ENCODE results near the gene PRKAB1. TPM values are rescaled to one million over a fixed set of nuclear protein-coding genes. Genes with fewer than 3 reads are reported as not detected.

Gene PRKAB1
- total RNA-seq, 1 experiment from 2014 or later = 42.2 TPM

DNA sequence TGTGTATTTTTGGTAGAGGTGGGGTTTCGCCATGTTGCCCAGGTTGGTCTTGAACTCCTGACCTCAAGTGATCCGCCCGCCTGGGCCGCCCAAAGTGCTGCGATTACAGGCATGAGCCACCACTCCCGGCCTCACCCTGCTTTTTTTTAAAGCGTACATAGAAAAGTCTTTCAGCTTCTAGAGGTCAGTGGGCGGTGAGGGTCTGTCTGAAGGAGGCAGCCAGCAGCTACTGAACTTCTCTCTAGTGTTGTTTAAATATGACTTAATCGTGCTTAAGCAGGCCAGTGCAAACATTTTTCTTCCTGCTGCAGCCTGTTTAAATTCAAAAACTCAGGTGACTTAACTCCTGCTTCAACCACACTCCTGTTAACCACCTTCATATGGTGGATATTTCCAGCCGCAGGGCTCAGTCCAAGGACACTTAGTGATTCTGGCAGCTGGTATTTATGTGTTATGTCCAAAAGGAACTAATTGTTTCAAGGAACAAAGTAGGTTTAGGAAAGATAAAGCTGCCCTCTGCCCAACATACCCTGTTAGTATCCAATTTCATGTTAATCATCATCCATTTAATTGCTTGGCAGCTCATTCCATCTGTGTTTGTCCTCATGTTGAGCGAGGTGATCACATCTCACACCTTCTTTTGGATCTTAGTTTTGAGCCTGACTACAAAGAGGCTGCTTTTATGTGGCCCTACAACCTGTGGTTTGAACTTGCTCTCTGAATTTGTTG is 2.0 kb downstream of the PRKAB1 start:
- Histone ChIP-seq H3K79me1 (ENCODE audit: insufficient read depth, low read depth, low read length, poor library complexity, severe bottlenecking) (peaks cover 4% of the 10 kb centered on the region), H3K9ac (ENCODE audit: extremely low read depth, insufficient read length, low read length) (no peak overlapping the region), H2BK20ac (ENCODE audit: low read depth, low read length, poor library complexity, severe bottlenecking) (no peak overlapping the region), H3K23ac (ENCODE audit: insufficient read length, low read depth, low read length) (no peak overlapping the region), H4K8ac (replicated peaks; ENCODE audit: insufficient read length, low read depth, low read length) (no peak overlapping the region), H3K79me2 (ENCODE audit: insufficient read depth, low read length) (no peaks in the 10 kb centered on the region), H3K23me2 (ENCODE audit: insufficient read length, low read depth, low read length, poor library complexity, severe bottlenecking) (no peaks in the 10 kb centered on the region), H2AFZ (ENCODE audit: low read length) (no peak overlapping the region), H3K4me1 (ENCODE audit: insufficient read depth, low read length) (no peaks in the 10 kb centered on the region), H2BK5ac (ENCODE audit: insufficient read length, low read length) (no peak overlapping the region), H2BK15ac (ENCODE audit: low read depth, low read length) (no peak overlapping the region), H4K91ac (ENCODE audit: insufficient read length, low read depth, low read length) (no peak overlapping the region), H3T11ph (ENCODE audit: low read length) (no peak overlapping the region), H3K14ac (ENCODE audit: insufficient read depth, low read length) (no peak overlapping the region), H3K27ac (ENCODE audit: insufficient read length, low read depth, low read length) (no peak overlapping the region), H3K9me3 (ENCODE audit: control insufficient read depth, low read depth, low read length) (no peaks in the 10 kb centered on the region), H4K20me1 (ENCODE audit: control insufficient read depth, insufficient read depth, insufficient read length) (no peaks in the 10 kb centered on the region), H4K5ac (ENCODE audit: insufficient read length, low read depth, low read length) (no peak overlapping the region), H3K56ac (ENCODE audit: insufficient read length, low read depth, low read length) (no peak overlapping the region), H3K4me2 (ENCODE audit: insufficient read depth, insufficient read length, low read length) (no peak overlapping the region), H2BK120ac (ENCODE audit: low read depth, low read length, poor library complexity, severe bottlenecking) (no peak overlapping the region), H2BK12ac (ENCODE audit: insufficient read length, low read depth, low read length) (no peak overlapping the region), H3K4ac (ENCODE audit: low read depth, low read length) (no peak overlapping the region), H2AK5ac (ENCODE audit: insufficient read length, low read length) (no peak overlapping the region), H3K27me3 (ENCODE audit: insufficient read depth, low read length) (no peaks in the 10 kb centered on the region), H3K18ac (ENCODE audit: insufficient read length, low read depth, low read length) (no peak overlapping the region)
- Mint-ChIP-seq H3K4me3 (peak overlapping the region; percentile 68 to 92; a peak in 4 of 5 replicates), H3K27me3 (ENCODE audit: low read depth) (no peaks in the 10 kb centered on the region; the same call in 1 of the 2 replicates), H3K36me3 (ENCODE audit: insufficient read depth in 1 of 3, low read depth in 3 of 3) (peaks cover 29 to 56% (median 49%) of the 10 kb centered on the region in 3 experiments), H3K4me1 (peaks cover 13 to 15% of the 10 kb centered on the region in 2 experiments), H3K27ac (peak overlapping the region in 1 of 3 experiments; percentile 45; a peak in 1 of 7 replicates), H3K9me3 (no peaks in the 10 kb centered on the region)
- no peak for DNase-seq
- TF ChIP-seq, protein P1, sequence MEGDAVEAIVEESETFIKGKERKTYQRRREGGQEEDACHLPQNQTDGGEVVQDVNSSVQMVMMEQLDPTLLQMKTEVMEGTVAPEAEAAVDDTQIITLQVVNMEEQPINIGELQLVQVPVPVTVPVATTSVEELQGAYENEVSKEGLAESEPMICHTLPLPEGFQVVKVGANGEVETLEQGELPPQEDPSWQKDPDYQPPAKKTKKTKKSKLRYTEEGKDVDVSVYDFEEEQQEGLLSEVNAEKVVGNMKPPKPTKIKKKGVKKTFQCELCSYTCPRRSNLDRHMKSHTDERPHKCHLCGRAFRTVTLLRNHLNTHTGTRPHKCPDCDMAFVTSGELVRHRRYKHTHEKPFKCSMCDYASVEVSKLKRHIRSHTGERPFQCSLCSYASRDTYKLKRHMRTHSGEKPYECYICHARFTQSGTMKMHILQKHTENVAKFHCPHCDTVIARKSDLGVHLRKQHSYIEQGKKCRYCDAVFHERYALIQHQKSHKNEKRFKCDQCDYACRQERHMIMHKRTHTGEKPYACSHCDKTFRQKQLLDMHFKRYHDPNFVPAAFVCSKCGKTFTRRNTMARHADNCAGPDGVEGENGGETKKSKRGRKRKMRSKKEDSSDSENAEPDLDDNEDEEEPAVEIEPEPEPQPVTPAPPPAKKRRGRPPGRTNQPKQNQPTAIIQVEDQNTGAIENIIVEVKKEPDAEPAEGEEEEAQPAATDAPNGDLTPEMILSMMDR (conservative IDR thresholded peaks at IDR 0.05) = no peak
- no CpG with 5 or more reads among the region's 11 CpGs for WGBS (ENCODE audit: extremely low coverage, insufficient read length, low lambda C conversion rate)

Data from H9 (cell line).